ENCODE data around the gene GPRC5A. TPM values are rescaled to one million over a fixed set of nuclear protein-coding genes. Genes with fewer than 3 reads are reported as not detected.

GPRC5A gene
- total and polyA plus RNA-seq, 10 of the 15 experiments (the other 5 are each of a cell fraction or from before 2014, with no cell fraction given): 0.10 to 2.8 (median 1.1) TPM

GRCh38 chr12:12864243-12864642, 27.1 kb upstream of the GPRC5A start:
- in situ Hi-C loops (cut with MboI): no loop called here
- H3K4me2 ChIP-seq (ENCODE audit: control insufficient read depth, insufficient read depth): no peak overlapping the region
- no peaks in the 10 kb centered on the region for H3K9me3 ChIP-seq (replicated peaks; ENCODE audit: control insufficient read depth, insufficient read depth, low read length)
- no peak overlapping the region for H3K4me3 ChIP-seq
- H3K36me3 ChIP-seq (ENCODE audit: control insufficient read depth in 2 of 2, insufficient read depth in 2 of 2, low read length in 1 of 2): no peaks in the 10 kb centered on the region
- H3K79me2 ChIP-seq (ENCODE audit: control insufficient read depth, insufficient read depth, low read length): no peaks in the 10 kb centered on the region
- FAIRE-seq (no peak), DNase-seq (ENCODE audit: low read depth, low spot score) (no peak), ATAC-seq (no peak)
- no peaks in the 10 kb centered on the region for H3K4me1 ChIP-seq (ENCODE audit: control insufficient read depth, insufficient read depth, low read length)
- intact Hi-C loops (cut with micrococcal nuclease; ENCODE audit: unreplicated experiment): no loop called here
- ChIA-PET SMC1A (ENCODE audit: uncharacterized antibody, unreplicated experiment) (no interaction called here), RAD21 (ENCODE audit: unreplicated experiment) (interaction anchor here (0.6 kb wide), 1 partner anchor 431 kb away, joined by 4 read pairs; no protein-coding TSS in a partner anchor), POLR2A (no interaction called here), CTCF (no interaction called here)
- H3K9ac ChIP-seq (ENCODE audit: control insufficient read depth, insufficient read depth, low read length): no peak overlapping the region
- BruUV-seq (replicated peaks): no TSS peak
- no peak overlapping the region for H2AFZ ChIP-seq (ENCODE audit: control insufficient read depth, low read depth, low read length)
- WGBS (ENCODE audit: insufficient coverage, insufficient replicate concordance, low lambda C conversion rate, missing lambda C conversion rate): 100% methylated on average over 2 of the region's 2 CpGs
- TF ChIP-seq MAX (IDR thresholded peaks at IDR 0.05; ENCODE audit: low read depth, low read length): no peak
- no peak for TF ChIP-seq CHD4 (IDR thresholded peaks at IDR 0.05)
- no peak for TF ChIP-seq NR2F1 (conservative IDR thresholded peaks at IDR 0.05)
- TF ChIP-seq USF2 (IDR thresholded peaks at IDR 0.05; ENCODE audit: borderline replicate concordance, low read depth, low read length): no peak
- TF ChIP-seq CBFB (IDR thresholded peaks at IDR 0.05; ENCODE audit: low read depth): no peak
- H3K27me3 ChIP-seq (replicated peaks in 1 of 2; ENCODE audit: control insufficient read depth in 2 of 2, insufficient read depth in 2 of 2, low read length in 1 of 2): no peaks in the 10 kb centered on the region
- H3K27ac ChIP-seq (ENCODE audit: control insufficient read depth, insufficient read depth): no peak overlapping the region
- no peaks in the 10 kb centered on the region for H4K20me1 ChIP-seq (ENCODE audit: control insufficient read depth, insufficient read depth)

GRCh38 chr12:12868477-12869235, 22.7 kb upstream of the GPRC5A start:
- no peak for ATAC-seq
- BruUV-seq (replicated peaks): no TSS peak
- Histone ChIP-seq H3K4me1 (ENCODE audit: control insufficient read depth, insufficient read depth, low read length) (no peaks in the 10 kb centered on the region), H3K36me3 (ENCODE audit: control insufficient read depth in 2 of 2, insufficient read depth in 2 of 2, low read length in 1 of 2) (no peaks in the 10 kb centered on the region), H4K20me1 (ENCODE audit: control insufficient read depth, insufficient read depth) (no peaks in the 10 kb centered on the region), H3K79me2 (ENCODE audit: control insufficient read depth, insufficient read depth, low read length) (no peaks in the 10 kb centered on the region), H3K9ac (ENCODE audit: control insufficient read depth, insufficient read depth, low read length) (no peak overlapping the region), H3K27me3 (replicated peaks in 1 of 2; ENCODE audit: control insufficient read depth in 2 of 2, insufficient read depth in 2 of 2, low read length in 1 of 2) (no peaks in the 10 kb centered on the region), H3K9me3 (replicated peaks; ENCODE audit: control insufficient read depth, insufficient read depth, low read length) (no peaks in the 10 kb centered on the region), H3K27ac (ENCODE audit: control insufficient read depth, insufficient read depth) (no peak overlapping the region), H2AFZ (ENCODE audit: control insufficient read depth, low read depth, low read length) (no peak overlapping the region), H3K4me3 (no peak overlapping the region), H3K4me2 (ENCODE audit: control insufficient read depth, insufficient read depth) (no peak overlapping the region)
- TF ChIP-seq ZNF24 (IDR thresholded peaks at IDR 0.05) (peak; percentile 88), KLF5 (IDR thresholded peaks at IDR 0.05; ENCODE audit: partially characterized antibody) (no peak)
- intact Hi-C loops (cut with micrococcal nuclease; ENCODE audit: unreplicated experiment) (no loop called here), in situ Hi-C loops (cut with MboI) (no loop called here)
- CTCF ChIA-PET: interaction anchor here (1.5 kb wide), 1 partner anchor 55 kb away, joined by 3 read pairs; the partner anchor contains the start of gene DDX47
- DNase-seq (ENCODE audit: low read depth, low spot score): no peak
- no peak for FAIRE-seq
- 96% methylated on average over 3 of the region's 3 CpGs for WGBS (ENCODE audit: insufficient coverage, insufficient replicate concordance, low lambda C conversion rate, missing lambda C conversion rate)
- RAD21 ChIA-PET (ENCODE audit: unreplicated experiment): no interaction called here
- SMC1A ChIA-PET (ENCODE audit: uncharacterized antibody, unreplicated experiment): no interaction called here
- POLR2A ChIA-PET: interaction anchor here (0.6 kb wide), 2 partner anchors 29 to 47 kb away, joined by 3 to 5 read pairs; no protein-coding TSS in a partner anchor

Data from GM12878 (cell line).